Muscle of leg (tissue), 11 donors: ENCODE measurements around the gene CLCN1. TPM values are rescaled to one million over a fixed set of nuclear protein-coding genes. Genes with fewer than 3 reads are reported as not detected.
A peak's percentile ranks its signal among the peaks of the same experiment; 100 is the strongest.

Experiments used
- DNase-seq: peaks from one replicate; pipeline ENCODE4 v3.0.0; 2013
- H3K27ac ChIP-seq: one replicate; pipeline ENCODE4 v1.5.1; 2013; ENCODE audit warnings: mild to moderate bottlenecking, low read length, control low read depth
- H3K27me3 ChIP-seq: one replicate; pipeline ENCODE4 v1.6.1; 2013; ENCODE audit warnings: low read length; ENCODE audit not compliant: control insufficient read depth, insufficient read depth
- H3K36me3 ChIP-seq: one replicate; pipeline ENCODE4 v1.6.1; 2013; ENCODE audit warnings: low read length; ENCODE audit not compliant: control insufficient read depth, insufficient read depth
- H3K4me1 ChIP-seq: one replicate; pipeline ENCODE4 v1.6.1; 2013; ENCODE audit warnings: low read length; ENCODE audit not compliant: control insufficient read depth, insufficient read depth
- H3K4me3 ChIP-seq: one replicate; pipeline ENCODE4 v1.5.1; 2013; ENCODE audit warnings: low read length, control low read depth
- H3K9me3 ChIP-seq: replicated peaks from 2 replicates; pipeline ENCODE4 v1.6.1; 2013; ENCODE audit warnings: low read depth, low read length; ENCODE audit not compliant: control insufficient read depth
- WGBS: methylation state at CpG from one replicate; pipeline ENCODE4 v1.1.5; 2013; ENCODE audit warnings: missing lambda C conversion rate; ENCODE audit not compliant: insufficient coverage; 5-methylcytosine and 5-hydroxymethylcytosine counted together
- polyA plus RNA-seq, 8 donors: library from polyadenylated mRNA; unstranded; fragments of 120-200 nt; gene quantifications; one replicate each; pipeline versions ENCODE4 v1.2.1 to v1.2.3, GENCODE V29; 2013; ENCODE audit warnings: inconsistent platforms in 1 of 8, low replicate concordance in 1 of 8; ENCODE audit not compliant: insufficient read length in 8 of 8, insufficient read depth in 1 of 8
- total RNA-seq: library from RNA; stranded (reverse); fragments of 120-200 nt; gene quantifications from one replicate; pipeline ENCODE4 v1.2.4, GENCODE V29; 2013

CLCN1 gene
- total and polyA plus RNA-seq, 9 donors, result 0.27 to 3.1 (median 1.1) TPM

DNA sequence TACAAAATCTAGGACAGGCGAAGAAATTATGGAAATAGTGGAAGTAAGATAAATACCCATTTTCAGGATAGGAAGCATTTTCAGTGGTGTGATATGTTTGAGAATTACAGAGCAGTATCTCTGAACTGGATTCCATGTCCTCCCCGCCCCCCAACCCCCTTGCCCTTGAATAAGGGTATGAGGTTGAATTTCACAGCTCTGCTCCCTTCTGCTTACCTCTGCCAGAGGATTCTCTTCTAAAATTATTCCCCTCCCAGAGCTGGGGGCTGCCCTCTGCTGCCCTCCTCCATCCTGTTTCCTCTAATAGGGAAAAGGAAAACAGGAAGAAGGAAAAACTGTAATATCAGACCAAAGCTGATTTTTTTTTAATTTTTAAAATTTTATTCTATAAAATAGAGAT, 7.3 kb upstream of the CLCN1 start:
- no peak for DNase-seq
- H3K9me3 ChIP-seq, result no peaks in the 10 kb centered on the region
- no peak overlapping the region for H3K27ac ChIP-seq
- H3K4me3 ChIP-seq, result no peak overlapping the region
- 100% methylated on average over 1 of the region's 2 CpGs for WGBS
- H3K4me1 ChIP-seq, result no peaks in the 10 kb centered on the region
- H3K36me3 ChIP-seq, result peaks cover 40% of the 10 kb centered on the region
- no peaks in the 10 kb centered on the region for H3K27me3 ChIP-seq

DNA sequence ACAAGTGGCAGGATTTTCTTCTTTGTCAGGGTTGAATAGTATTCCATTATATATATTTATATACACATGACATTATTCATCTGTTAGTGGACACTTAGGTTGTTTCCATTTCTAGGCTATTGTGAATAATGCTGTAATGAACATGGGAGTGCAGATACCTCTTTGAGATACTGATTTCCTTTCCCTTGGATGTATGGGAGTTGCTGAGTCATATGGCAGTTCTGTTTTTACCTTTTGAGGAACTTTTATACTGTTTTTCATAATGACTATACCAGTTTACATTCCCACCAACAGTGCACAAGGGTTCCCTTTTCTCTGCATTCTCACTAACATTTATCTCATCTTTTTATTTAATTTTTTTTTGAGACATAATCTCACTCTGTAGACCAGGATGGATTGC, 1.8 kb upstream of the CLCN1 start:
- H3K9me3 ChIP-seq, result no peaks in the 10 kb centered on the region
- H3K27me3 ChIP-seq, result no peaks in the 10 kb centered on the region
- H3K27ac ChIP-seq, result no peak overlapping the region
- DNase-seq, result no peak
- no peak overlapping the region for H3K4me3 ChIP-seq
- H3K36me3 ChIP-seq, result no peaks in the 10 kb centered on the region
- peaks cover 13% of the 10 kb centered on the region for H3K4me1 ChIP-seq

DNA sequence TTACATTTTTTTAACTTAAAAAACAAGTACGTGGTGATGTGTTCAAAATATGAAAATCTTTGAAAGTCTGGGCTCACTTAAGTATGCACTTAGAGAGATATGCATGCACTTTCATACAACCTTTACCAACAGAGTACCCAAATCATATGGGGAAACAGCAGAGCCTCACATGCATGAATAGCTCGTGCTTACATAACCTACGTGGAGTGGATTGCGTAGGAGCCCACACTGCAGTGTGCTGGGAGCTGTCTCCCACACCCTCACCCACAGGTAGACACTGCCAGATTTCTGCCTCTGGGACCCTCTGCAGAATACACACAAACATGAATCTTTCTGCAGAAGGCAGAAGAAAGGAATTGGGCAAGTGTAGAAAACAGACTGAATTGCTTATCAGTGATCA, 581 bp downstream of the CLCN1 start:
- WGBS, result 67% methylated on average over 1 of the region's 4 CpGs
- no peaks in the 10 kb centered on the region for H3K36me3 ChIP-seq
- peaks cover 13% of the 10 kb centered on the region for H3K4me1 ChIP-seq
- H3K27me3 ChIP-seq, result no peaks in the 10 kb centered on the region
- no peak overlapping the region for H3K4me3 ChIP-seq
- no peak for DNase-seq
- no peak overlapping the region for H3K27ac ChIP-seq
- H3K9me3 ChIP-seq, result no peaks in the 10 kb centered on the region

DNA sequence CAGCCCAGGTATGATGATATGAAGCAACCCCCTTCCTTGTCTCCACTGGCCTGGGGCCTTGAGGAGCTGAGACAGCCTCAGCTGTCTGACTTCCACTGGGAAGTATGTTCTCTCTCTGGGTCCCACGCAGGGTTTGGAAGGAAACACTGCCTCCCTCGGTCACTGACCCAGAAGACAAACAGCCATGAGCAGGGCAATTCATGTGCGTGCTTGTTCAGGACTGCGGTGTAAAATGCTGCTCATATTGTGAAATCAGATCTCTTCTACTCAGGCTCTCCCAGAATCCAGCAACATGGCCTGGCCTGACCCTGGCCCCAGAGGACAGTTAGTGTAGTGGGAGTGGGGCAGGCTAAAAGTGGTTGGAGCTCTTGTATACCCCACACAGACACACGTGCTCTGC, 2.8 kb downstream of the CLCN1 start:
- Histone ChIP-seq H3K36me3 (no peaks in the 10 kb centered on the region), H3K27ac (no peak overlapping the region), H3K27me3 (no peaks in the 10 kb centered on the region), H3K4me3 (no peak overlapping the region), H3K4me1 (peaks cover 28% of the 10 kb centered on the region), H3K9me3 (no peaks in the 10 kb centered on the region)
- WGBS, result 14% methylated on average over 1 of the region's 5 CpGs
- peak; percentile 30 for DNase-seq

DNA sequence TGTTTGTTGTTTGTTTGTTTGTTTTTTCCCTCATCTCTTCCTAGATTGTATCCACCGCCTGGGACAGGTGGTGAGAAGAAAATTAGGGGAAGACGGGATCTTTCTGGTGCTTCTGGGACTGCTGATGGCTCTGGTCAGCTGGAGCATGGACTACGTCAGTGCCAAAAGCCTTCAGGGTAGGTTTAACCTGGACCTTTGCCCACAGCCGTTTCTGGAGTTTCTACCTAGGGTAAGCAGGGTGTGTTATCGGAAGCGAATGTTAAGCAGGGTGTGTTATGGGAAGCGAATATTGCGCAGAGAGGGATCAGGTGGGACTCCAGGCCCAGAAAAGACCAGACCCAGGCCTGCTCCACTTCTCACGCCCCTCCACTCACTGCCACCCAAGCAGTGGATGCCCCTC, 4.7 kb downstream of the CLCN1 start:
- no peak overlapping the region for H3K4me3 ChIP-seq
- peaks cover 26% of the 10 kb centered on the region for H3K4me1 ChIP-seq
- no peaks in the 10 kb centered on the region for H3K9me3 ChIP-seq
- WGBS, result 64% methylated on average over 5 of the region's 9 CpGs
- no peak overlapping the region for H3K27ac ChIP-seq
- no peak for DNase-seq
- no peaks in the 10 kb centered on the region for H3K27me3 ChIP-seq
- H3K36me3 ChIP-seq, result no peaks in the 10 kb centered on the region

DNA sequence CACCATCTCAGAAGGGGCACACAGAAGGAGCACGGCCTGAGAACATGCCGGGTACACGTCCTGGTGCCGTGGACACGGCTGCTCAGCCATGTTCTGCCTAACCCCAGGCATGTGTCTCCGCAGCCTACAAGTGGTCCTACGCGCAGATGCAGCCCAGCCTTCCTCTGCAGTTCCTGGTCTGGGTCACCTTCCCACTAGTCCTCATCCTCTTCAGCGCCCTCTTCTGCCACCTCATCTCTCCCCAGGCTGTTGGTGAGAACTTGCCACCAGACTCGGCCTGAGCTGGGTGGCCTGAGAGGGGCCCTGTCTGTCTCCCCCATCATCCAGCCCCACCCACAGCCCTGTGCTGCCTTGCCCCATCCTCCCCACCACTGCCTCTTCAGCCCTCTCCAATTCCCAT, 5.3 kb downstream of the CLCN1 start:
- H3K4me1 ChIP-seq, result peaks cover 24% of the 10 kb centered on the region
- WGBS, result 89% methylated on average over 10 of the region's 10 CpGs

DNA sequence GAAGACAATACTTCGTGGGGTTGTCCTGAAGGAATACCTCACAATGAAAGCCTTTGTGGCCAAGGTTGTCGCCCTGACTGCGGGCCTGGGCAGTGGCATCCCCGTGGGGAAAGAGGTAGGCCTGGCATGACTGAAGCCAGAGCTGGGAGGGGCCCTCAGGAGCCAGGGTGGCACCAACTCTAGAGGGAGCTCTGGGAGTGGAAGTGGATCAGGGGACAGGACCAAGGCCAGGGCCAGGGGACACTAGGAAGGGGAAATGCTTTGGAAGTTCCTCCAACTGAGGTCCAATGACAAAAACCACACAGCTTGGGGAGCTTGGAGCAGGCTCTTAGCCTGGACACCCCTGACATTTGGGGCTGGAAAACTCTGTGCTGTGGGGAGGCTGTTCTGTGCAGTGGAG, 5.8 kb downstream of the CLCN1 start:
- Histone ChIP-seq H3K27me3 (no peaks in the 10 kb centered on the region), H3K36me3 (no peaks in the 10 kb centered on the region), H3K27ac (no peak overlapping the region), H3K4me3 (no peak overlapping the region), H3K9me3 (no peaks in the 10 kb centered on the region), H3K4me1 (peaks cover 24% of the 10 kb centered on the region)
- no peak for DNase-seq
- 90% methylated on average over 4 of the region's 4 CpGs for WGBS

More for the DNA sequence above, 5.3 kb downstream of the CLCN1 start:
- no peak for DNase-seq
- Histone ChIP-seq H3K9me3 (no peaks in the 10 kb centered on the region), H3K4me3 (no peak overlapping the region), H3K36me3 (no peaks in the 10 kb centered on the region), H3K27ac (no peak overlapping the region), H3K27me3 (no peaks in the 10 kb centered on the region)

DNA sequence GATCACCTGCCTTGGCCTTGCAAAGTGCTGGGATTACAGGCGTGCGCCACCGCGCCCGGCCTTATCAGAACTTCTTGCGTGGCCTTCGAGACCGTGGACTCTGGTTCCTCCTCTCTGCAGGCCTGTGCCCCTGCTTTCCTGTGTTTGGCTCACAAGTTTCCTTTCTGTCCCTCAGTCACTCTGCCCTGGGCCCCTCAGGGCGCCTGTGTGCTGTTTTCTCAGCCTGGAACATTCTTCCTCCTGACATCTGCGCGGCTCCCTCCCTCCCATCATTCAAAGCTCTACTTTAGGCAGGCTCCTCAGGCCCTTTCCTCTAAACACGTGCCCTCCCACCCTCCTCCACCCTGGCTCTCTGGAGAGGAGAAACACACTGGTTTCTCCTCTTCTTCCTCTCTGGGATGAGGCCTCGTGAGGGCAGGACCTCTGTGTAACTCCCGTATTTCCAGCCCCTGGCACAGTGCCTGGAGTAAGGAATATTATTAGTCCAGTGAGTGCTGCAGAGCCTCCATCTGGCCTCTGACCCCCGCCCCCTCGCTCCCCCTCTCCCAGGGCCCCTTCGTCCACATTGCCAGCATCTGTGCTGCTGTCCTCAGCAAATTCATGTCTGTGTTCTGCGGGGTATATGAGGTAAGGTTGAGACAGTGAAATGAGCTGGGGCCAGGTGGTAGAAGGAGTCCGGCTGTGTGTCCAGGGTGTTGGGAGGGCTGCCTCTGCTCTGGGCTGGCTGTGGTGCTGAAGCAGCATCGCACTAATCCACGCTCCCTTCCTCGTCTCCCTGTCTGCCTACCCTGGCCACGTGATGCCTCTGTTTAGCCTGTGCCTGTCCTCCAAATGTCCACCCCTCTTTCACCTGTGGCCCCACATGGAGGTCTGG, 7.1 kb downstream of the CLCN1 start:
- no peaks in the 10 kb centered on the region for H3K9me3 ChIP-seq
- no peak overlapping the region for H3K4me3 ChIP-seq
- WGBS, result 56% methylated on average over 18 of the region's 23 CpGs
- H3K27ac ChIP-seq, result peak overlapping the region; percentile 7
- peaks cover 24% of the 10 kb centered on the region for H3K4me1 ChIP-seq
- no peaks in the 10 kb centered on the region for H3K27me3 ChIP-seq
- peak; percentile 60 for DNase-seq
- no peaks in the 10 kb centered on the region for H3K36me3 ChIP-seq

DNA sequence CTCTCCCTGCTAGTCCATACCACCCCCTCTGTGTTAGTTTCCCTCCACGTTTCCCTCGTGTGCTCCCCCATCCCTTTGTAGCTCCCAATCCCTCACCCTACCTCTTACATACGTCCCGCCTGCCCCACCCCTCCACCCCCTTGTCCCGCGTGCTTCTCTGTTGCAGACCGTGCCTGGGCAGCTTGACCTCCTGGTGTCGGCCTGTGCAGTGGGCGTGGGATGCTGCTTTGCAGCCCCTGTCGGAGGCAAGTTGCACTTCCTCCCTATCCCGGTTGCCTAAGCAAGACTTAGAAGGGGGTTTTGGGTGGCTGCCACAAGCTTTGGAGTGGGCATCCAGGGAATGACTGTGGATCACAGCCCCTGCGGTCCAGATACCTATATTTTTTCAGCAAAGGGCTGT, 7.7 kb downstream of the CLCN1 start:
- Histone ChIP-seq H3K27ac (no peak overlapping the region), H3K4me1 (peaks cover 20% of the 10 kb centered on the region), H3K27me3 (no peaks in the 10 kb centered on the region), H3K4me3 (no peak overlapping the region), H3K36me3 (no peaks in the 10 kb centered on the region), H3K9me3 (no peaks in the 10 kb centered on the region)
- no peak for DNase-seq
- WGBS, result 44% methylated on average over 6 of the region's 12 CpGs

DNA sequence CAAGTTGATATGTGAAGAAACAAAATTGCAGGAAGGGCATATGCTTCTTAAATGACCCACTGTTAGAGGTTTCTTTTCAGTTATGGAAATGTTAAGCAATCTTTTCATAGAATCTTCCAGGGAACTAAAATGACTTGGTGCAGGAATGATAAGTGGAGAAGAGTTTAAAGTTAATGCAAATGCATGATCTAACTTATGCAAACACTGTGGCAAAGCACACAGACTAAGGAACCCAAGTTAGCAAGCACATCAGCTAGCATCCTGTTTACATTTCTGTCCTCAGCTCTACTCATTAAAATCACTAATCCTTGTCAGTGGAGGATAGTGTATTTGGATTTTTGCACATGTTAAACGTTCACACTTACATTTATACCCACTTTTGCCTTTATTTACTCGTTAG, 9.3 kb downstream of the CLCN1 start:
- no peaks in the 10 kb centered on the region for H3K9me3 ChIP-seq
- H3K27me3 ChIP-seq, result no peaks in the 10 kb centered on the region
- no CpG with 5 or more reads among the region's 2 CpGs for WGBS
- H3K27ac ChIP-seq, result no peak overlapping the region
- no peaks in the 10 kb centered on the region for H3K36me3 ChIP-seq
- H3K4me3 ChIP-seq, result no peak overlapping the region
- DNase-seq, result no peak
- H3K4me1 ChIP-seq, result peaks cover 16% of the 10 kb centered on the region

DNA sequence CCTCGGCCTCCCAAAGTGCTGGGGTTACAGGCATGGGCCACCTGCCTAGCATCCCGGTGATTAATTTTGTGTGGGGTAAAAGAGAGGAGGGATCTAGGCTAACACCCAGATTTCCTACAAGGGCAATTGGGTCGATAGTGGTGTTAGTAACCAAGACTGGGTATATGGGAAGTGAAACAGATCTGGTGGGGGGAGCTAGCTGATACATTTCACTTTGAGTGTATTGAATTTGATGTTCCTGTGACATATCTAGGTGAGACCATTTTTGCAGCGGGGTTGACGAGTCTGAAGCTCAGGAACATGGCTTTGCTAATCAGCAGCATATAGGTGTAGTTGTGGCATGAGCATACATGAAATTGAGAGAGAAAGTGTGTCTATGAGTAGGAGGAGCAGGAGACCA, 12.0 kb downstream of the CLCN1 start:
- Histone ChIP-seq H3K9me3 (no peaks in the 10 kb centered on the region), H3K4me3 (no peak overlapping the region), H3K4me1 (peaks cover 7% of the 10 kb centered on the region), H3K36me3 (no peaks in the 10 kb centered on the region), H3K27me3 (no peaks in the 10 kb centered on the region), H3K27ac (no peak overlapping the region)
- DNase-seq, result no peak
- WGBS, result 84% methylated on average over 5 of the region's 5 CpGs
